Left hindlimb (tissue), 1 donor: Measurements from ENCODE around the gene NKD2.

Experiments
- DNase-seq: peaks from one replicate; pipeline ENCODE4 v3.0.0-alpha.2; 2018

The NKD2 gene

GRCh38 chr5:1001406-1002270 is 7.0 kb upstream of the NKD2 start:
- DNase-seq, result peak; percentile 30

DNA sequence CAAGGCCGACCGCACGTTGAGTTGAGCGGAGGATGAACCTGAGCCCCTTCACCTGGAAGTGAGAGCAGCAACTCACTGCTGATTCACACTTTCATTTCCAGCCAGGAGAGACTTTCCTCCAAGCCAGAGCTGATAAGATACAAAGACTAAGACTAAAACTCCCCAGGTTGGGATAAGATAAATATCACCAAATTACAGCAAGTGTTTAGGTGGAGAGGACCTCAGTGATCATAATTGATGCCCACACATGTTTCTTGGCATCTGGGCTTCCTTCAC is 6.4 kb upstream of the NKD2 start:
- no peak for DNase-seq

GRCh38 chr5:1002836-1003235 is 5.8 kb upstream of the NKD2 start:
- no peak for DNase-seq

DNA sequence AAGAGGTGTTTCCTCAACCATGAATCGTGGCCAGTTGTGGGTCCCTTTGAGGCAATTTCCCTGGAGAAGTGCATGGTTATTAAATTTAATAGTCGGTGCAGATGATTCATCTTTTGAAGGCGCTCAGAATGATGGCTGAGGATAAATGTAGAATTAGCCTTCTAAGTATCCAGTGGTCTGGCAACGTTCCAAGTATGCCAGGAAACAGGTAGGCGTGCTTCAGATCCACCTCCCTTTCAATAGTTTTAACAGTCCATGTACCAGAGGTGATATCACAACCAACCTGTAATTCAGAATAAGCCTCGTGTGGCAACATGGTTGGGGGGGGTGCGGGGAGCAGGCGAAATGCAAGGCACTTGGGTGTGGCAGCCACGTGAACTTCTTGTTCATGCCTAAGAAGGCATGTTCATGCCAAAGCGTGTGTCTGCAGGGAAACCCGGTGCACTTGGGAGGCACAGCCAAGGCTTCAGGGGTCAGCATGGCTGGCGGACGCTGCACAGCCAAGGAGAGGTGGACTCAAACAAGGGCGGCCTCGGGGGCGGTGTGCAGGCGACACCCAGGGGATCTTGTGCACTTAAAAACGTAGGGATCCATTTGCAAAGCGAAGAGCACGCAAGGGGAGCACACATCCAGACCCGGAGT is 5.2 kb upstream of the NKD2 start:
- DNase-seq, result peak; percentile 29

DNA sequence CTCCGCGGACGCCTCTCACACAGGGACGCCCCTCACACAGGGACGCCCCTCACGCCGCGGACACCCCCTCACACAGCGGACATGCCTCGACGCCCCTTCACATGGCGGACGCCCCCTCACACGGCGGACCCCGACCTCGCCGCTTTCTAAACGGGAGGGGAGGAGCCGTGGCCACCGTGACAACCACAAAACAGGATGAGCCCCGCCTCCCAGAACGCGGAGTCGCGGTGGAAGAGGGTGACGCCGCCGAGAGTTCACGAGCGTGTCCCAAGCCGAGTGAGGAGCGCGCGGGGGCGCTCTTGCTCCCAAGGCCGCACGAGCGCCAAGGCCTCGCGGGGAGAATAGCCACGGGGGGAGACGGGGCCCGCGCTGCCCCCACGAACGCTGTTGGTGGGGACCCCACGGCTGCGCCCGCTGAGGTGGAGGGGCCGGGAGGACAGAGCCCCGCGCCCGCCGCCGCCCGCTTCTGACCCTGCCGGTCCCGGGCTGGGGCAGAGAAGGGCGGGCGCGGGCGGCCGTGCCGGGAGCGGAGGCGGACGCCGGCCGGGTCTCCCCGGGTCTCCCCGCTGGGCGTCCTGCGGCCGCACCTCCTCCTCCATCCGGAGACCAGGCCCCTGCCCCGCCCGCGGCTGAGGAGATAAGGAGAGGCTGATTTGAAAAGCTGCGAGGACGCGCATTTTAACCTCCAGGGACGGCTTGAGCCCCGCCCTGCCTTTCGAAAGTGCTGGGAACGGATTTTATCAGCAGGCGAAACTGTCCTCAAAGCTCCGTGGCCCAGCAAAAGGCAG is 3.9 kb upstream of the NKD2 start:
- DNase-seq, result peak; percentile 58

DNA sequence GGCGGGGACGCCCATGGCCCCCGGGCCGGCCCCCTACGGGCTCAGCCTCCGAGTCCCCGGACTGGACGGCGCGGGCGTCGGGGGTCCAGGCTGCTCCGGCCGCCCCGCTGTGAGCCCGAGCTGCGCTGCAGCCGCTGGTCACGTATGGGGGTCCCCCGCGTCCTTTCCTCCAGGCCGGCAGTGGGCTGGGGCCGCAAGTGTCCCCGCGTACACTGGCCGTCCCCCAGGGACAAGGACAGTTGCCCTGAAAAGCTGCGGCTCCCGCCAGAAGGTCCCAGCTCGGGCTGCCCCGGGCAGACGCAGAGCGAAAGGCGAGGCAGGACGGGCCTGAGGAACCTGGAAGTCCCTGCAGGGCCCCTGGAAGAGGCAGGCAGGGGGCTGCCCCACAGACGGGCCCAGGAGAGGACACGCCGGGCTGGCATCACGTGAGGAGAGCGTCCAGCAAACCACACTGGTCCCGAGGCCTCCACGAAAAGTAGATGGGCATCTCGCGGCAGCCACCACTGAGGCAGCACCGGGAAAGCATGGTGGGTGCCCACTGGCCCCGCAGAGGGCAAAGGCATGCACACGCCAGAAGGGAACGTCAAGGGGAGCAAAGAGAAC is 3.3 kb upstream of the NKD2 start:
- peak; percentile 25 for DNase-seq

DNA sequence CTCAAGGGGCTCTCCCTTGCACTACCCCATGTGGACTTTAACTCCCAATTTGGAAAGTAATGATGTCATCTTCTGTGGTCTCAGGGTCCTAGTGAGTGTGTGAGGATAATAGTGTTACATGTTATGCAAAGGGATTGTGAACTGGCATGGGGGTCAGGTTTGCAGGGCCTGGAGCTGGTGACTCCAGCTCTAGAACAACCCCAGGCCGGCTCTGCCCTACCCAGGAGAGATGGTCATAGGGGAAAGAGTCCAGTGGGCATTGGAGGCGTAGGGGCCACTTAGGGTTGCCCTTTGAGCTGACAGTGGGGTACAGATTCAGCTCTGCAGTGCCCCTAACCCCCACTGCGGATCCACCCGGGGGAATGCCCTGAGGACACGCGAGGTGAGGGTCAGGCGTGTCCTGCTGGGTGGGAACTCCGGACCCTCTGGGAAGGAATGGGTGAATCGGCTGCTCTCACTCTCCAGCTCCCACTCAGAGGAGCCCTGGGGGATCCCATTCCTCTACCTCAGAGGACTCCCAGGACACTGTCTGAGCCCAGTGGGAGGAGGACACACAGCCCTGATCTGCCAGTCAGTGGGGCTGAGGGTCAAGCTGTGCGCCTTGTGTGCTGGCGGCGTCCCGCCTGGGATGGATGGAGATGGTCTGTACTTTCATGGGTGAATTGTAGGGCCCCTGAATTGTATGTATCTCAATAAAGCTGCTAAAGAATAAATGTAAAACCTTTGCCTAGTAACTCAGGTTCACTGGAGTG is 2.5 kb upstream of the NKD2 start:
- peak; percentile 26 for DNase-seq

DNA sequence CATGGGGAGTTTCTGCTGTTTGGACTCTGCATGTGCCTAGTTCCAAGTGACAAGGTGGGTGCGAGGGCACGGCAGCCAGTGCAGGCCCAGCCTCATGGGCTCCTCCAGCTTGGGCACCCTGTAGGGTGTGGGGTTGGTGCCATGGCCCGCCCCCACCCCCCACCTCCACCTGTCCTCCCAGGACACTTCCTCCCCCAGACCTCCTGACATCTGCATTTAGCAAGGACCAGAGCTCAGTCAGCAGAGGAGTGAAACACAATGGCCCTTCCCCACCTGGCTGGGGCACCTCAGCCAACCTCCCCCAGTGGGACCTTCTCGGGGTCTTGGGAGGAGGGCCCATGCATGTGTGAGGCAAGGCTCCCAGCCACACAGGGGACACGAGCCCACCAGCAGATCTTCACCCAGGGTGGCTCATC is 1.9 kb upstream of the NKD2 start:
- DNase-seq, result no peak

- peak; percentile 30 for DNase-seq
These were observed 1.4 kb upstream of the NKD2 start for GRCh38 chr5:1007221-1007680.

GRCh38 chr5:1007681-1008450 is 736 bp upstream of the NKD2 start:
- DNase-seq, result peak; percentile 28

DNA sequence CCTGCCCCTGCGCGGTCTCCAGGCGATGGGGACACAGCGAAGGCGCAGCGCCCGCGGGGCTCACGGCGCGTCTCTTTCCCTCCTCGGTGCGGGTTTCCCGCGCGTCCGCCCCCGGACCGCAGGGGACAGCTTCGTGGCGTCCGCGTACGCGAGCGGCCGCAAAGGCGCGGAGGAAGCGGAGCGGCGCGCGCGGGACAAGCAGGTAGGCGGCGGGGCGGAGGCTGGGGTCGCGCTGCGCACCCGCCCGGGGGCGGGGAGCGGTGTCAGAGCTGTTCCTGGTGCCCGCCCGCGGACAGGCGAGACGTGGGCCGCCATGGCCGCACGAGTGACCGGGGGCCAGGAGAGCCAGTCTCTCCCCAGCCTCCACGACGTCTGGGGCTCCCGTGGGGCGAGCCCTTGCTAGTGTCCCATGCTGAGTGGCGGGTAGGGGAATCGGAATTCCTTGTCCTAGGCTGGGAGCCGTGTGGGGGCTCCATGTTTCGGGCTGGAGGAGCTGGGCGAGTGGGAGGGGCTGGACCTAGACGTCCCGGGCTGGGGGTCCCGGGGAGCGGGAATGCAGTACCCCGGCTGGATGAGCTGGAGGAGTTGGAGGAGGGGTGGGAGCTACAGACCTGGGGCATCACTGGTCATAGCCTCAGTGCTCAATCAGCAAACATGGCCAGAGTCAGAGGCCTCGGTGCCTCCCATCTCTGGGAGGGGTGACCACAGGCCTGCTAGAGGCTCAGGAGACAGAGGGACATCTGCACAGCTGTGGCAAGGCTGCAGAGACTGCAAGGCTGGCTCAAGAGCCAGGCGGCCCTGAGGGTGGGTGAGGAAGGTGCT is 968 bp downstream of the NKD2 start:
- peak; percentile 31 for DNase-seq

GRCh38 chr5:1010181-1010510 is 1.5 kb downstream of the NKD2 start:
- no peak for DNase-seq

GRCh38 chr5:1010641-1011046 is 2.0 kb downstream of the NKD2 start:
- peak; percentile 29 for DNase-seq

DNA sequence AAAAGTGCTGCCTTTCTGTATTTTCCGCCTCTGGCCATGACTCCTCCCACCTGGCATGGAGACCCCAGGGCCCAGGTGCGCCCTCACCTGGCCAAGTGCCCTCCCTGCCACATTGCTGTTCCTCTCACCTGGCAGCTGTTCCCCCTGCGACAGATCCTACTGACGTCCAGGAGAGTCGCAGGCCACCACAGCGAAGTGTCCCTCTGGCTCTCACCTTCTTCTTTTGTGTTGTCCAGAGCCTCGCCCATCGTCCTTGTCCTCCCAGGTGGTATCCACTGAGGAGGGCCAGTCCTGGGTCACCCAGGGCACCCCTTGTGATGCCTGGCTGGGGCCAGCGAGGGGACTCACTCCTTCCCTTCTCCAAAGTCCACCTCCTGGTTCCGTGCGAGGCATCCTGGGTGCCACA is 2.6 kb downstream of the NKD2 start:
- DNase-seq, result peak; percentile 27

DNA sequence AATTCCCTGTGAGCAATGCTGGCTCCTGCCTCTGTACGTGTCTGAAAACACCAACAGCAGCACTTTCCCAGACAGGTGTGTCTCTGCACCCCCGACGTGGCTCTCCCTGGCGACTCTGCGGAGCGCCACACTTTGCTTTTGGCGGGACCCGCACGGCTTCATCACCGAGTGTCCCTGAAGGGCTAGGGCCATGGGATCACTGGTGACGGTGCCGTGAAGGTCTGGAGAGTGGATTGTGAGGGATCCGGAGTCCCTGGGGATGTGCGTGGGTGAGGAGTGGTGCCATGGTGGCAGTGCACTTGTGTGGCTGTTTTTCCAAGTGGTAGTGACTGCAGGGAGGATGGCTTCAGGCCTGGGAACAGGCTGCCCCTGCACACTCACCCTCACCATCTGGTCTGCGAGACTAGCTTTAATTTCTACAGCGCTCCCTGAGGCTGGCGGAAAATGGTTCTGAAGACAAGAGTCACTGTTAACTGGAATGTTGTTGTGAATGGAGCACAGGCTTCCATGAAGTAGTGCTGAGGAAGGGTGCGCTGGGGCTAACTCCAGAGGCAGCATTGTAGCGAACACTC is 3.2 kb downstream of the NKD2 start:
- peak; percentile 32 for DNase-seq

GRCh38 chr5:1012313-1012841 is 3.8 kb downstream of the NKD2 start:
- no peak for DNase-seq

- no peak for DNase-seq
These were observed 4.3 kb downstream of the NKD2 start for GRCh38 chr5:1012900-1013237.

- DNase-seq, result no peak
These were observed 4.8 kb downstream of the NKD2 start for GRCh38 chr5:1013238-1013947.

DNA sequence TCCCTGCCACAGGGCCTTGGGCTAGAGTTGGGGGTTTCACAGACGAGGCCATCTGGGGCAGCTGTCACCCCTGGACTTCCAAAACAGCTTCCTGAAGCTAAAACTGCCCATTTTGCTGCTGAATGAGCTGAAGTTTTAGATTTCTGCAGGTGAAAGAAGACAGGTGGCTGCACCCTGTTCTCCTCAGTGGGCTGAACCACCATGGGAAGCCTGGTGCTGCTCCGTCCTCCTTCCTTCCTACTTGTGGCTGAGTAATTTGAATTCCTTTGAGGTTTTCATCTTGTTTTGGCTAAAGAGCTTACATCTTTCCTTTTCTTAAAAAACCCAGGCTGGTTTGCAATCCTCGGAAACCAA is 5.3 kb downstream of the NKD2 start:
- DNase-seq, result no peak

DNA sequence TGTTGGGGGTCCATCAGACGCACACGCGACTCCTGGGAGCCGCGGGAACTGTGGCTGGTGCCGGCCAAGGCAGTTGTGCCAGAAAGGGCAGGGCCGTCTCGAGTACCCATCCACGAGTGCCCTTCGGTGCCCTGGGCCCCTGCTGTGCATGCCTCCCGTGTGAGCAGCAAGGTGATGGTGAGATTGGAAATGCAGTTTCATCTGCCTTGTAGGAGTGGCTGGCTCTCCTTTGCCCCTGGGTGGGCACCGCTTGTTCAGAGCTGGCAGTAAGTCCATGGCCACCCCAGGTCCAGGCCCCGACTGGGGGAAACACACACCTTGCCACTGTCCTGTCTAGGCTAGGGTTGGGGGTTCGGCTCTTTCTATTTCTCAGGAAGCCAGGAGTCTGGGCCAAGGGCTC is 5.7 kb downstream of the NKD2 start:
- no peak for DNase-seq
